Measurements from ENCODE around the gene STAT3. TPM values are rescaled to one million over a fixed set of nuclear protein-coding genes. Genes with fewer than 3 reads are reported as not detected.
"Not testable (repeated sequence)": the region's sequence is repeated elsewhere in the genome, so short reads cannot be mapped to it uniquely, and the experiment has no call there.

Gene STAT3
- total RNA-seq, 4 donors from 2014 or later = 146 to 253 (median 205) TPM

GRCh38 chr17:42306385-42306667, 81.9 kb downstream of the STAT3 start:
- peaks cover 0 to 24% (median 8%) of the 10 kb centered on the region in 3 donors for H3K4me1 ChIP-seq
- no peak overlapping the region for H3K27ac ChIP-seq
- no peak for ATAC-seq
- no peak for TF ChIP-seq CTCF (IDR thresholded peaks at IDR 0.05)
- no peak for TF ChIP-seq EP300 (IDR thresholded peaks at IDR 0.05)
- TF ChIP-seq POLR2A (IDR thresholded peaks at IDR 0.05) = no peak
- TF ChIP-seq POLR2AphosphoS5 (IDR thresholded peaks at IDR 0.05) = no peak
- no peaks in the 10 kb centered on the region for H3K27me3 ChIP-seq
- WGBS, 2 donors (ENCODE audit: low coverage in 1 of 2) = 100% methylated on average over 2 of the region's 5 CpGs
- peaks cover 0 to 97% of the 10 kb centered on the region in 2 donors for H3K36me3 ChIP-seq
- no peaks in the 10 kb centered on the region for H3K9me3 ChIP-seq
- no peak overlapping the region for H3K4me3 ChIP-seq

- peaks cover 0 to 99% of the 10 kb centered on the region in 2 donors for H3K36me3 ChIP-seq
- H3K4me3 ChIP-seq = no peak overlapping the region
- no peak overlapping the region for H3K27ac ChIP-seq
- 92 to 95% methylated on average over 7 to 8 of the region's 18 CpGs for WGBS, 2 donors (ENCODE audit: low coverage in 1 of 2)
- TF ChIP-seq EP300 (IDR thresholded peaks at IDR 0.05) (no peak), POLR2AphosphoS5 (IDR thresholded peaks at IDR 0.05) (no peak), POLR2A (IDR thresholded peaks at IDR 0.05) (no peak), CTCF (IDR thresholded peaks at IDR 0.05) (no peak)
- ATAC-seq = no peak
- peaks cover 0 to 18% (median 2%) of the 10 kb centered on the region in 3 donors for H3K4me1 ChIP-seq
- no peaks in the 10 kb centered on the region for H3K27me3 ChIP-seq
- H3K9me3 ChIP-seq = no peaks in the 10 kb centered on the region
These were observed 82.5 kb downstream of the STAT3 start for GRCh38 chr17:42305543-42306384.

- WGBS, 2 donors (ENCODE audit: low coverage in 1 of 2) = 98 to 100% methylated on average over 2 to 5 of the region's 6 CpGs
- H3K27ac ChIP-seq, H3K27me3 ChIP-seq, H3K4me3 ChIP-seq, H3K9me3 ChIP-seq, ATAC-seq: not testable (repeated sequence)
- Histone ChIP-seq H3K4me1 (peaks cover 0 to 11% (median 0%) of the 10 kb centered on the region in 3 donors), H3K36me3 (peaks cover 0 to 99% of the 10 kb centered on the region in 2 donors)
These were observed 83.3 kb downstream of the STAT3 start for GRCh38 chr17:42305031-42305330.

GRCh38 chr17:42304187-42305030, 83.8 kb downstream of the STAT3 start:
- no peak for ATAC-seq
- Histone ChIP-seq H3K4me3 (no peak overlapping the region), H3K4me1 (peaks cover 0 to 5% (median 0%) of the 10 kb centered on the region in 3 donors), H3K27ac (no peak overlapping the region), H3K27me3 (no peaks in the 10 kb centered on the region), H3K9me3 (no peaks in the 10 kb centered on the region), H3K36me3 (peaks cover 0 to 97% of the 10 kb centered on the region in 2 donors)
- TF ChIP-seq CTCF (IDR thresholded peaks at IDR 0.05) (no peak), EP300 (IDR thresholded peaks at IDR 0.05) (no peak), POLR2AphosphoS5 (IDR thresholded peaks at IDR 0.05) (no peak)
- WGBS, 2 donors (ENCODE audit: low coverage in 1 of 2) = 72 to 100% methylated on average over 2 of the region's 16 CpGs

- 76 to 80% methylated on average over 2 to 3 of the region's 3 CpGs for WGBS, 2 donors (ENCODE audit: low coverage in 1 of 2)
- Histone ChIP-seq H3K36me3 (peaks cover 0 to 97% of the 10 kb centered on the region in 2 donors), H3K27me3 (no peaks in the 10 kb centered on the region), H3K27ac (no peak overlapping the region), H3K4me1 (no peaks in the 10 kb centered on the region), H3K9me3 (no peaks in the 10 kb centered on the region), H3K4me3 (no peak overlapping the region)
- ATAC-seq = no peak
- TF ChIP-seq POLR2AphosphoS5 (IDR thresholded peaks at IDR 0.05) (no peak), CTCF (IDR thresholded peaks at IDR 0.05) (no peak), EP300 (IDR thresholded peaks at IDR 0.05) (no peak), POLR2A (IDR thresholded peaks at IDR 0.05) (no peak)
These were observed 84.5 kb downstream of the STAT3 start for GRCh38 chr17:42303694-42304093.
